Stimulated activated CD4-positive, alpha-beta T cell treated with anti-CD3 and anti-CD28 coated beads, Interleukin-15, amount 100 ng/mL, for 48 hours (primary cell): ENCODE results near the gene LRGUK.

Experiments
- DNase-seq, 2 donors: peaks; one replicate each; pipeline ENCODE4 v3.0.0-alpha.2; 2020; ENCODE audit warnings: low read depth in 2 of 2

LRGUK gene

GRCh38 chr7:134126146-134126545 is 994 bp upstream of the LRGUK start:
- no peak for DNase-seq

- DNase-seq, result no peak
These were observed 559 bp upstream of the LRGUK start for GRCh38 chr7:134126596-134126965.

DNA sequence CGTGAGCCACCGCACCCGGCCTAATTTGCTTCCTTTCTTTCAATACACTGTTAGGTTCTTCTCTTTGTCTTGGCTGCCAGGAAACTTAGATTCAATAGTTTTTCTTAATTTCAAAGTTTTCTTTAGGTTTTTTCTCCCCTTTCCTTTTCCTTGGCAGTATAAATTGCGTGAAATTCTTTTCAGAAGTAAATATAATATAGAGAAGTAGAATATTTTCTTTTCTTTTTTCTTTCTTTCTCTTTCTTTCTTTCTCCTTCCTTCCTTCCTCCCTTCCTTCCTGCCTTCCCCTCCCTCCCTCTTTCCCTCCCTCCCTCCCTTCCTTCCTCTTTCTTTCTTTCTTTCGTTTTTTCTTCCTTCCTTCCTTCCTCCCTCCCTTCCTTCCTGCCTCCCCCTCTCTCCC is 1.7 kb downstream of the LRGUK start:
- DNase-seq, result no peak

GRCh38 chr7:134129856-134130523 is 2.9 kb downstream of the LRGUK start:
- DNase-seq, result no peak

- no peak for DNase-seq
These were observed 6.9 kb downstream of the LRGUK start for GRCh38 chr7:134134004-134134403.

- DNase-seq, result peak; percentile 6 to 31
These were observed 14.0 kb downstream of the LRGUK start for GRCh38 chr7:134140889-134141867.

- DNase-seq, result no peak
These were observed 14.7 kb downstream of the LRGUK start for GRCh38 chr7:134141868-134142264.

DNA sequence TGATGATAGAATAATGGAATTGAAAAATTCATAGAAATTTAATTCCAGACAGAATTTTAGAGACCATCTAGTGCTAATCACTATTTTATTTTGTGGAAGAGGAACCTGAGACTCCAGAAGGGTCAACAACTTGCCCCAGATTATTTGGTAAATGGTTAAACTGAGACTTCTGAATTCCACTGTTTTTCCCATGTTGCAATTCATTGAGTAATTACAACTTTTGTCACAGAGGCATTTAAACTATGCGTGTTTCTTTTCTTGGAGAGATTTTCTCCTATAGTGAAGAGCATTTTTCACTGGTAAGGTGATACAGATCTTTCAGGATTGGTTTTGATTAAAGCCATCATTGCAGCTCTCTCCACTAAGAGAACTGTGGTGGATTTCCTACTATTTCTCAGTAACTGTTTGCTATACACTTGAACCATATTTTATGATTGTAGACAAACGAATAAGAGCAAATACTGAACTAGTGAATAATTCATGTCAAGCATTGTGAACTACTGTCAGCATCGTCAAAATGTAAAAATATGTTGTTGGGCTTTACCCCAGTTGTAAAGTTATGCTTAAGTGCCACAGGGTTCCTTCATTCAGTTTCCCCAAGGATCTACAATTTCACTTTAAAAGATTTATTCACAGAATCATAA is 26.5 kb downstream of the LRGUK start:
- DNase-seq, result no peak

DNA sequence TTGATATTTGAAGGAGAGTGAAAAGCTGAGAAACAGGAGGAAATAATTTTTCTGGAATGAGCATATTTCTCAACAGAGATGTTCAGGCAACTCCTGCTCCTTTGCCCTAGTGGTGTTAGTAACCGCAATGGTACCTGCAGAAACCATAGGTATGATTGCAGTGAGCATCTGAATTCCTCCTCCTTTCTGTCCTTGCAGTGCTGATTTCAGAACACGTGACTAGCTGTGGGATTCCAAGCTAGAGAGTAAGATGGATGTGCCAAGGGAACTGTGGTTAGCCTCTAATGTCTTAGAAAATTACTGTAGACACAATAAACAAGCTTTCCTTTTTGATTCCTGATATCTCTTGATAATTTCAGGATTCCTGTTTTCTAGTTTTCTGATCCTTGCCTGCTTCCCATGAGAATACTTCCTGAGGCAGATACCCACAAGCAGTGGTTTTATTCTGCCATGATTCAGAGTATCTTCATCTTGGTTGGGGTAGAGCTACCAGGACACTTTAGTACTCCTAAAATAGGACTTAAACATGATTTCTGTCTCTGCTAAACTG is 27.5 kb downstream of the LRGUK start:
- no peak for DNase-seq

DNA sequence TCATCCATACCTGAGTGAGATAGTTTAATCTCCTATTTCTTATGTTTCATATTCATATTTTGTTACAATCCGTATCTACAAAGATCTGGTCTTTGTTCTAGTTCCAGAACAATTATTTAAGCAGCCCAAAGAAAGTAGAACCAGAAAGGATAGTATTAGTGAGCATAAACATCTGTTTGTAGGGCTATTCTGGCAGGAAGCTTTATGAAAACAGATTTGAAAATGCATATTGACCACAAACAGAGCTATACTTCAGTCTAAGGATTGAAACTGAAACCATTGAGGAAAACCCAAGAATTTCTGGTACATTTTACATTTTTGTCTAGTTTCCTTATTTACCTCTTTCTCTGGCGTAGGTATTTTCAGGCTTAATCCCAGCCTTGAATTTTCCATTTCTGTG is 28.1 kb downstream of the LRGUK start:
- DNase-seq, result no peak

DNA sequence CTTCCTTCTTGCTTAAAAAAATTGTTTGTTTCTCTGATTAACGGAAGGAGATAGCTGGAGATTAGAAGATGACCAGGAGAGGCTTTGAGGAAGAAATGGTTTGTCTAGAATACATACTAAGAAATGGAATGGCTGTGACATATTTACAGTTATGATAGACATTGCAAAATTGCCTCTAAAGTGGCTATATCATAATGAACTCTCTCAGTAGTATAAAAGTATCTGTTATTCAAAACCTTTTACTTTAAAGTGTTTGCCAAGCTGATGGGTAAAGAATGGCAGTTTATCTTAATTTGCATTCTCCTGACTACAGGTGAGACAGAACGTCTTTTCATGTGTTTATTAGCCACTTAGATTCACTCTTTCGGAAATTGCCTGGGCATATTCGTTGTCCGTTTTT is 28.7 kb downstream of the LRGUK start:
- DNase-seq, result no peak

- no peak for DNase-seq
These were observed 38.1 kb downstream of the LRGUK start for GRCh38 chr7:134165252-134165651.

DNA sequence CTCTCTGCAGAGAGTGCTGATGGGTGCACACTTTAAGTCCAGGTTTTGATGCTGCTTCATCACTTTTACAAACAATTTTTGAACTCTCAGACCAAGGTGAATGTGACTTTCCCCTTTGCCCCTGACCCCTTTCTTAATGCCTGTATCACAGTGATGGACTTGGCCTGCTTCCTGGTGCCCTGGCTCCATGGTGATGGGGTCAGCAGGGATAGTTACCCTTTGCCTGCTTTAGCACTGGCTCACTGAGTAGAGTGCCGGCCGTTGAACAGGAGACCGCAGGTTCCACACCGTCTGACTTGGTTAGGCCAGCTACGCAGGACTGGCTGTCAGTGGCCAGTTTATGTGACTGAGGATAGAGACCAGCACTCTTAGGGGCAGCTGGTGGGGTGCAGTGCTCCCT is 40.1 kb downstream of the LRGUK start:
- no peak for DNase-seq

- DNase-seq, result no peak
These were observed 40.7 kb downstream of the LRGUK start for GRCh38 chr7:134167841-134168240.

DNA sequence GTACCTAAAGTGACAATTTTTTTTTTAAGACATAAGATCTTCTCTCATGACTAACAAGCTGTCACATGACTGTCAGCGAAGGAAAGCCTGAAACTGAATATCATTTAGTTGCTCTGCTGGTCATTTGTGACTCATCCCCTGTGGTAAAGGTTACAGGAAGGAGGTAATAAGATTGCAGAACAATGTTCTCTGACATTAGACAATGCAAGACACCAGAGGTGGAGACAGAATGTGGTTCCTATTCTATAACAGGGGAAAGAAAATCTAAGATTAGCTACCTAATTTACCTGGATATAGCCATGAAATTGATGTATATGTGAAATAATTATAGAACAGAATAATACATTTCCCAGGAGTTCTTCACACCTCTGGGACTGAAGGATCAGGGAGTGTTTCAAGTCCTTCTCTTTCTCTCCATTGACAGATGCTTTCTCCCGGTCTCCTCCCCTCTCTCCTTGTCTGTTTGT is 47.7 kb downstream of the LRGUK start:
- no peak for DNase-seq

DNA sequence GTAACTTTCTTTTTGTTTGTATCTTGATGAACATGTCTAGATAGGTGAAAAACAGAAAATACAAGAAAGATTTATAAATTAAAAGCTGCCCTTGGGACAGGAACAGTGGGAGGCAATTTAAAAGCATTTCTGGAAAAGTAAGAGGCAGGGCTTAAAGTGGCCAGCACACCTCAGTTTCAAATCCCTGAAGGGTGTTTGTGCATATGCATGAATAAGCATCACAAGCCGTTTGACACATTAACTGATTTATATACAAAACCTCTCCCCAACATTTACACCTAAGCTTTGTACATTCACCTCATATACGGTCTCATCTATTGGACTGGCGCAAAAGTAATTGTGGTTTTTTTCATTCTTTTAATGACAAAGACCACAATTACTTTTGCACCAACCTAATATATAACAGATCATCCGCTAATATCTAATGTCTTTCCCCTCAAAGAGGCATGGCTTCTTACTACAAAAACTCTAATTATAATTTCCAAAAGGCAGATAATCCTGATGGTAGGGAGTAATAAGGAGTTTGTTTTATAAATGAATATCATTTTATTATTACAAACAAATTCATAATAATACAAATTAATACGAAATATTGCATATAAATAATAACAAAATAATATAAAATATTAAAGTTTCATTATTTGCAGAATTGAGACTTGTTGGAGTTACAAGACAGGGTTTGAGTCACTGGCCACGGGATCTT is 48.3 kb downstream of the LRGUK start:
- DNase-seq, result no peak

DNA sequence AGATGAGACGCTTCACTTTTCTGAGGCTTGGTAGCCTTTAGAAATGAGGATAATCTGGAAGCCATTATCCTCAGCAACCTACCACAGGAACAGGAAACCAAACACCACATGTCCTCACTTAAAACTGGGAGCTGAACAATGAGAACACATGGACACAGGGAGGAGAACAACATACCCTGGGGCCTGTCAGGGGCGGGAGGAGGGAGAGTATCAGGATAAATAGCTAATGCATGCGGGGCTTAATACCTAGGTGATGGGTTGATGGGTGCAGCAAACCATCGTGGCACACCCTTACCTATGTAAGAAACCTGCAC is 48.9 kb downstream of the LRGUK start:
- no peak for DNase-seq

DNA sequence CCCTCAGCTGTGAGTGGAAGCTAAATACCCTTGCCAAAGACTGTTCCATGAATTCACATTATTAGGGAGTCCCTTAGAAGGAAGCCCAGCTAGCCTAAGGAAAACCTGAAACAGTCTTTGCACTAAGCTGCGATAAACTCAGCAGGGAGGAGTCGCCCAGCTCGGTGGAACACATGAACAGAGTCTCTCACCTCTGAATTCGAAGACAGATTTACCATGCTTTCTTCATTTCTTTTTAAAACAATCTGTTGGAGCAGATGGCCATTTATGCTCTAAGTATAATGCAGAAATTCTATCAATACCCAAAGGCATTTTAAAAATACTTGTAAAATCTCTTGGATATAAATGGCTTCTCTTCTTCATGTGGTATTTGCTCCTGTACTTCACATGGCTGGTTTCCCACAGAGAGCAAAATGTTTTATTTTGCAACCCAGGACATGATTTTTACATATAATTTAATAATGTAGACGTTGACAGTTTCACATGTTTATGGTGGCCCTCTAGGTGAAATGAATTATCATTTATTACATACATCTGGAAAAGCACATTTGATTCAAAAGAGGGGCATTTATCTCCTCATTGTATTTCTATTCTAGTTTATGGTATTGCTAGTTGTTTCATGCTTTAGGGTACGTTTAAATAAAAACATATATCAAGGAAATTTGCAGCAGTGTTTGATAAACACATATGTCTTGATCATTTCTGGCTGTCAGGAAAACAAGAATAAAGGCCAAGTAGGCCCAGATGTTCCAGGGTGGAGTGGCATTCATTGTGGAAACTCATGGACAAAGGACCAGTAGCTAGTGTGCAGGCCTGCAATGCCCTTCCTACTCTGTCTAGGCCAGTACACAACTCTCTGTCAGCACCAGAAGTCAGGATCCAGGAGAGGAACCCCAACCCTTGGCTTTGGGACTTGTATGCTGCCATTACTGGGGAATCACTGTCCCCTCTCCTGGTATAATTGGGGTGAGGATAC is 52.2 kb downstream of the LRGUK start:
- no peak for DNase-seq

DNA sequence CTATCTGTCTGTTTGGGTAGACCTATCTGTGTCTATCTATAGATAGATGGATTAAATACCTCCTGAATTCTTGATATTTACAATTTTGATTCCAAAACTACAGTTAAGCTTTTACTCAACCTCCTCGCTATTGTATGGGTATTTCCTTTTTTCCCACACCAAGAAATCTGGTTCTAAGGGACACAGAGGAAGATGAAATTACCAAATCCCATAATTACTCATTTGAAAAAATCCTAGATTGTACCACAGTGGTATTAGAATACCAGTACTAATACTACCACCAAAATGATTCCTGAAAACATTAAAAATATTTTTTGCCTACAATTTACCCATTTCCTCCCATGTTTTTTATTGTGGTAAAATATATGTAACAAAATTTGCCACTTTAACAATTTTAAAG is 53.2 kb downstream of the LRGUK start:
- no peak for DNase-seq

DNA sequence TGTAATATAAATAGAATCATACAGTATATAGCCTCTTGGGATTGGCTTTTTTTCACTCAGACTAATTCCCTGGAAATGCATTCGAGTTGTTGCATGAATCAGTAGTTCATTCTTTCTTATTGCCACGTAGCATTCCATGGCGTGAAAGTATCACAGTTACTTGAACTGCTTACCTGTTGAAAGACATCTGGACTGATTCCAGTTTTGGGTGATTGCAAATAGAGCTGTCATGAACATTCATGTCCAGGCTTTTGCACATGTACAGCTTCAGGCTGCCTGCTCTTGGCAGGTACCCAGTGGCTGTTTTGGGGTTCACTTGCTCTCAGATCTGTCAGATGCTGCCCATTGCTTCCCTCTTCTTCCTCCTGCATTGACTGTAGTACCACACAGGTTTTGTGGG is 54.9 kb downstream of the LRGUK start:
- DNase-seq, result no peak

DNA sequence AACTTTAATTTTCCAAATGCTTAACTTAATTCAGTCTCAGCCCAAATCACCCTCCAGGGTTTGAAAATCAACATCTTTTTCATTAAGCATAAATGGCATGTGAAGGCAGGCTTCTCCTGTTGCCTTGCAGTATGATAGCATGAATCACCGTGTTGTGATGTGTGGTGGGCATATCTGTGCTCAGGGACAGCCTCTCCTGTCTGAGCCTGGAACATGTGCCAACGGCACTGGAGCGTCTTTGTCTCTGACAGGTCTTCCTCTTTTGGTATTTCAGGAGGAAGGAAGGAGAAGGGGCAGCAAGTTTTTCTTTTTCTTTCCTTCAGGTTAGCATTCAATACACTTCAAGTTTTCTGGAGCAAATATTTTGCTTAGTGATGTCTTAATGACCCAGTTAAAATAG is 57.6 kb downstream of the LRGUK start:
- DNase-seq, result no peak
